Bone marrow (tissue), 2 donors: ENCODE results near the gene C13orf46.

Experiments used
- DNase-seq, 2 donors: peaks; one replicate each; lab custom pipeline; 2025; lab: John Stamatoyannopoulos, UW

Gene C13orf46

DNA sequence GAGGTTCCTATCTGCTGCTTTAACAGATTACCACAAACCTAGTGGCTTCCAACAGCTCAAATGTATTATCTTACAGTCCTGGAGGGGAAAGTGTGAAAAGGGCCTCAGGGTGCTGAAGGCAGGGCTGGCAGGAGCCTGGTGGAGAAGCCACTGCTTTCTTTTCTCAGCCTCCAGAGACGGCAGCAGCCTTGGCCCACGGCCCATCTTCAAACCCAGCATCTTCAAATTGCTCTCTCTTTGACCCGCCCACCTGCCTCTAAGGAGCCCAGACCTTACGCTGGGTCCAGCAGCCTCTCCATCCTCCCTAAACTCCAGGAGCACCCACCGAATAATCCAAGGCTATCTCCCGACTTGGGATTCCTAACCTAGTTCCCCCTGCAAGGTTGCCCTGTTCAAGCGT, 35.6 kb downstream of the C13orf46 start:
- no peak for DNase-seq

GRCh38 chr13:113937527-113938180, 36.2 kb downstream of the C13orf46 start:
- DNase-seq, result no peak

- no peak for DNase-seq
Observed at GRCh38 chr13:113937073-113937472, 36.8 kb downstream of the C13orf46 start.

DNA sequence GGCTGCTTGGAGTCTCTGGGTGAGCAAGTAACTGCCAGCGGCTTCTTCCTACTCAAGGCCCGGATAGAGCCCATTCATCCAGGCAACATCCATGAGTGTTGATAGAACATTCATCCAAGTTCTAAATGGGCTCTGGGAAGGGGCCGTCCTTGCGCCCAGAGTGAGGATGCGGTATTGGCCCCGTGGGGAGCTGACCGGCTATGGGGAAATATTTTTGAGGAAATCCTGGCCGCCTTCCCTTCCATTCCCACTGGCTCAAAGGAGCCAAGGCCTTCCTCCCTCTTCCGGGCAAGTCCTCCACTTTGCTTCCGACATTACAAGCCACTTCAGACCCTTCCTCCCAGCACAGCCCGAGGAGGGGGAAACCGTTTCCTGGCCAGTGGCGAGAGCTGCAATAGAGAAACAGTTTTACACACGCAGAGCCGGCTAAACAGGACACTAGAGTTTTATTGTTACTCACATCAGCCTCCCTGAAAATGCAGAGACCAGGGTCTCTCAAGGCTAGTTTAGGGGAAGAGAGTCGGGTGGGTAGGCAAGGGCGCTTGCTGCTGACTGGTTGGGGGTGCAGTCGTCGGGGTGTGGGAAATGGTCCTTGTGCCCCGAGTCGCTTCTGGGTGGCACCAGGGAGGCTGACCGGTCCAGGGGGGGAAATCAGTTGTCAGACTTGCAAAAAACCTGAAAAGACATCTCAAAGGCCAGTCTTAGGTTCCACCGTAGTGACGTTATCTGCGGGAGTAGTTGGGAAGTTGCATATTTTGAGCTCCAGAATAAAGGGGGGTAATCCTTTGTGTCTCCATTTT, 37.5 kb downstream of the C13orf46 start:
- no peak for DNase-seq

DNA sequence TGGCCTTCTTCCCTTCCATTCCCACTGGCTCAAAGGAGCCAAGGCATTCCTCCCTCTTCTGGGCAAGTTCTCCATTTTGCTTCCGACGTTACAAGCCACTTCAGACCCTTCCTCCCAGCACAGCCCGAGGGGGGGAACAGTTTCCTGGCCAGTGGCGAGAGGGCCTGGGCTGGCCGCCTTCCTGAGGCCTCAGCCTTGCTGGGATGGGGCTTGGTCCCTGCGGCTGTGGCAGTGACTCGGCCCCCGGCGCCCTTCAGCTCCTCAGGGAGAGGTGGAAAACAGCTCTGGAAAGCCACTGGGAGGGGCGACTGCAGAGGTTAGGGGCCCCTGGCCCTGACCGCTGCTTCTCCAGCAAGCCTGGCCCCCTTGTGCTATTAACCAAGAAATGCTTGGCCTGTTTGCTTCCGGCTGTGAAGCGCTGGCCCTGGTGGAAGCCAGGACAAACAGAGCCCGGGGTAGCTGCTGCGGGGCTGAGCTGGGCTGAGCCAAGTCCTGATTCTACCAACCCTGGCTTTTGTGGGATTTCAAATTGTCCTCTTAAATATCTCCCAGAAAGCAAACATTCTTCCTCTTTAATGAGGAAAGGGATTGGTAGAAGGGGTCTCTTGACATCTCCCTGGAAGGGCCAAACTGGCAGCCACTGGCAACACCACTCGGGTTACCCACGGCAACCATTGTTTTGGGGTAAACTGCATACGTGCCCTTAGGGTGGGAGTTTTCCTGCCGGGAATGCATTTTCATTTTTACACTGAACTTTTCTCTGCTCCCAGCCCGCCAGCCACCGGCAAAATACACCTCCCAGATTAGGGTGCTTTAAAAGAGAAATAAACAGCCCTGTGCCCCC, 38.7 kb downstream of the C13orf46 start:
- DNase-seq, result no peak

GRCh38 chr13:113934576-113934975, 39.3 kb downstream of the C13orf46 start:
- DNase-seq, result no peak

DNA sequence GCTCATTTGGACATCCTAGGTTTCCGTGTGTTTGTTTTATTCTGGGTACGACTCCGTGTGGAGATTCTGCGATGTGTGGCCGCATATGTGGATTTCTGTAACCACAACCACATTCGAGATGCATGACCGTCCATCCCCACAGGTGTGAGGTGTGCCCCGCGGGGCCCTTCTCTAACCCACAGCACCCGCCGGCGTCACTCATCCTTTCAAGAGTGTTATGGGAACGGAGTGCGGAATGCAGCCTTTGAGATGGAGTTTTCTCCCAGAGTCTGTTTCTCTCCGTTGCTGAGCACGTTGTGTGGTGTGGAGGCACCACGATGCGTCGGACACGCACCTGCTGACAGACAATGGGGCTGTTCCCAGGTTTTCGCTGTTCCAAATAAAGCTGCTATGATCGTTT, 40.0 kb downstream of the C13orf46 start:
- DNase-seq, result no peak

GRCh38 chr13:113931841-113932459, 41.9 kb downstream of the C13orf46 start:
- no peak for DNase-seq

GRCh38 chr13:113930671-113931637, 42.9 kb downstream of the C13orf46 start:
- DNase-seq, result no peak

GRCh38 chr13:113929628-113930615, 44.0 kb downstream of the C13orf46 start:
- no peak for DNase-seq

DNA sequence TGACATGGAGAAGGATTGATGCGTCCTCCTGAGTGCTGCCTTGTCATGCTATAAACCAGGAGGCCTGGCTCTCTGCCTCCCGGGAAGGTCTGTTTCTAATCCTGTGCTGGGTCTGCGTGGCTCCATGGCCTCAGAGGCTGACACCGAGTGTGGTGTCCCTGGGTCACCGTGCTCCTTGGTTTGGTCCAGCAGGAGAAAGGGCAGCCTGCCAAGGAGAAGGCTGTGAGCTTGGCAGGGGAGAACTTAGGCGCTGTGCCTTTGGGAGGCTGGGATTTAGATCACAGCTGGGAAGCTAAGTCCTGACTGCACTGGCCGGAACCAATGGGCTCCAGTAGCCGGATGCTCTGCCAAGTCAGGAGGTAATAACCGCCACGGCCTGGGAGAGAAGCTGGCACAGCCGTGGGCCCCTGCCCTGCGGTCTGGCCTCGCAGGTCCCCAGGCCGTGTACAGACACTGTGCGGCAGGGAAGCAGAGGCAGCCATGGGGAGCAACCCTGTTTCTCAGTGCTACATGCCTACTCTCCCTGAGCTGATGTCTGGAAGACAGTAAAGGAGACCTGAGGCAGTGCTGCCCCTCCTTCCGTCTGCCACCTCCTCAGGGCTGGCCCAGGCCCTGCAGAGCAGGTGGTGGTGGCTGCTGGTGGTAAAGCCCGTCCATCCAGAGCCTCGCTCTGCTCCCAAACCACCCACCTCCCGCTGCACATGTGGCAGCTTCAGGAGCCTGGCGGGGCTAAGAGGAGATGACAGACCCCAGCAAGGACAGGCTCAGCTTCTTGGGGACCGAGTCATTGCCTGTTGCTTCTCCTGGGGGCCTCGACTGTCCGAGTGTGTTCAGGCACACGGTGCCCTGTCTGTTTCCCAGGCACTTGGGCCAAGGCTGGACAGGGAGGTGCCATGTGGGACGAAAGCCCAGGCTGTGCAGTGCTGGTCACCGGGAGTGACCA, 44.9 kb downstream of the C13orf46 start:
- no peak for DNase-seq

DNA sequence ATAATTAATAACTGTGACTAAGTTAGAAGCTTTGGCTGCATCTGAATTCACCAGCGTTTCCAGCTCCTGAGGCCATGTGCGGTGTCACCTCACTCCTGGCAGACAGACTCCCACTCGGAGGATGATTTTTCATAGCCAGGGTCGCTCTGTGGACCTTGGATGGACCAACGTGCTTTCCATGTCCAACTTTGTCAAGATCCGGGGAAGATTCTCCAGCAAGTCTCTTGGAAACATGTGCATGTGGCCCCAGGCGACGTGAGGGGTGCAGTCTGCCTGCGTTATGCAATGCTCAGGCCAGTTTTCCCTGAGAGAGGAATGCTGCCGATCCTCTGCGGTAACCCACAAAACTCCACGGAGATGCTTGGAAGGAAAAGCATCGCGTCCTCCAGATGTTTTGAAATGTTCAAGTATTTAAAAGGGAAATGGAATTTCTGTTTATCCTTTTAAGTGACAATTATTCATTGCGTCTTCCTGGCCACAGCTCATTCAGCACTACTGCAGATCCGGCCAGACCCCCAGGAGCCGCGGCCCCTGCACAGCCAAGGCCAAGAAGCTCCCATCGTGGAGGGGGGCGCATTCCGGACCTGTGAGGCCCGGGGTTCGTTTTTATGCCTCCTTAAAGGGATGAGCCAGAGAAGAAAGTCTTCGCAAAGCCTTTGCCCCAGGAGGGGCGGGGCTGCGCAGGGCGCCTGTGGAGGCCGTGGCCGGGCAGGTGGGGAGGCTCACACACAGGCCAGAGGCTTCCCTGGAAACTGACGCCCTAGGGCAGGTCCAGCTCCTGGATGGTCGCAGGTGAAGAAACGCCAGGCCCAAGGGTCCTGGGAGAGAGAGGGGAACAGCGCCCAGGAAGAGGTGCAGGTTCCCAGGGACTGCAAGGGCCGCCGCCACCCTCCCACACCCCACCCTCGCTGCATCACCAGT, 46.0 kb downstream of the C13orf46 start:
- no peak for DNase-seq

GRCh38 chr13:113926951-113927660, 46.8 kb downstream of the C13orf46 start:
- DNase-seq, result no peak

DNA sequence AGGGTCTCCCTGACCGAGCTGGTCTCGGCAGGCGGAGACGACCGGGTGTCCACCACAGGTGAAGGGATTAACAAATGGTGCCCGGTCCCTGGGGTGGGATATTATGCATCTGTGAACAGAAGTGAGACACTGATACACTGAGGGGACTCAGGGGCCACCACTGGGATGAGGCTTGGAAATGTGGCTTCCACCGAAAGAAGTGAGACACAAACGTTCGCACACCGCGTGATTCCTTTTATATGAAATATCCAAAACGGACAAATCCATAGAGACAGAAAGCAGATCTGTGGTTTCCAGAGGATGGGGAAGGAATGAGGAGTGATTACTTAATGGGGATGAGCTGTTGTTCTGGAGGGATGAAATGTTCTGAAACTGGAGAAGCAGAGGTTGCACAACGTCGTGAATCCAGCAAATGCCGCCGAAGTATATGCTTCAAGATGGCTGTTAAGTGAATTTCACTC, 47.5 kb downstream of the C13orf46 start:
- DNase-seq, result no peak

DNA sequence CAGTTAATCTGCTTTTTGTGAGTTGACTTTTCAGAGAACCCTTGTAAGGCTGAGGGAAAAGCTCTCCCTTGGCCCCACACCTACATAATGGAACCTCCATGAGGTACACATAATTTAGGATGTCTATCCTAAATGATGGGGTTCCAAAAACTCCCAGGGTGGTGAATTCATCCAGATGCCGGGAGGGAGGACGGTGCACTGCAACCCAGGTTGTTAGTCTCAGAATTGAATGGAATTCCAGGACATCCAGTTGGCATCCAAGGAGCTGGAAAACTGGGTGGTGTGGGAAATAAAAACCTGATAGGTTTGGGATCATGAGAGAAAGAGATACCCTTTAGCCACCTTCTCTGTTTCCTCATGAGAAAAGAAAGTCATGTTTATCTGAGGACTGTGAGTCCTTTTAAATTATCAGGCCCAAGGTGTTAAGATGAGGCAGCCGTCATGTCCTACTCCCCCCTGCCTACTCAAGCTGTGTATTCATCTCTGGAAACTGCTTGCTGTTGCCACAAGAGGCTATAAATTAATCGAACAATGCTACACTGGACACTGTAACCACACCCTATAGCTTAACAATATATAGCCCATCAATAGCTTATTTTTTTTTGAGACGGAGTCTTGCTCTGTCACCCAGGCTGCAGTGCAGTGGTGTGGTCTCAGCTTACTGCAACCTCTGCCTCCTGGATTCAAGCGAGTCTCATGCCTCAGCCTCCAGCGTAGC, 49.5 kb downstream of the C13orf46 start:
- no peak for DNase-seq
